ENCODE results near the gene PLA2G4B.

- TF ChIP-seq CTCF (IDR thresholded peaks at IDR 0.05): no peak
- no peak for TF ChIP-seq POLR2A (IDR thresholded peaks at IDR 0.05)
- TF ChIP-seq EP300 (IDR thresholded peaks at IDR 0.05): no peak
Observed at GRCh38 chr15:41794081-41794480, 44.6 kb upstream of the PLA2G4B start.
